HCT116 (cell line): ENCODE data around the gene HIPK2. TPM values are rescaled to one million over a fixed set of nuclear protein-coding genes. Genes with fewer than 3 reads are reported as not detected.

Source experiments
- ATAC-seq: fragments of 200-7000 bp; cut with Tn5 transposase; 2 replicates; pipeline ENCODE4 v1.9.1; 2020; ENCODE audit warnings: mild to moderate bottlenecking, moderate library complexity
- BruUV-seq: library from RNA; stranded (reverse); fragments of 400-500 nt; replicated peaks from 2 replicates; lab custom pipeline; 2021; lab: Mats Ljungman, UMichigan
- CTCF ChIA-PET: fragments of 300-600 bp; sonication (Branson Sonifier 250); formaldehyde crosslinking; loops from one replicate; lab custom pipeline; 2021; ENCODE audit warnings: antibody characterized with exemption; lab: Charles Lee
- POLR2A ChIA-PET: fragments of 300-600, 350-600 bp; sonication (Branson Sonifier 250); formaldehyde crosslinking; loops from one replicate; lab custom pipeline; 2021; ENCODE audit warnings: antibody characterized with exemption; lab: Charles Lee
- RAD21 ChIA-PET, 2 experiments: fragments of 300-600 bp; sonication (Branson Sonifier 250); formaldehyde crosslinking; loops; one replicate each; lab custom pipeline; 2023; ENCODE audit warnings: low total read pairs in 2 of 2; ENCODE audit not compliant: uncharacterized antibody in 2 of 2, unreplicated experiment in 2 of 2, low non-redundant PET in 1 of 2; lab: Charles Lee
- DNase-seq: peaks from one replicate; pipeline ENCODE4 v3.0.0-alpha.2; 2010; ENCODE audit warnings: low read depth, low spot score
- H2AFZ ChIP-seq: fragments of 200-600 bp; shearing (Covaris generic), sonication (generic); 2 replicates; pipeline ENCODE4 v1.6.1; 2017; ENCODE audit warnings: low read depth, mixed run types, mixed read lengths, antibody characterized with exemption, low read length; ENCODE audit not compliant: poor library complexity, severe bottlenecking
- H3K27ac ChIP-seq: 2 replicates; pipeline ENCODE4 v1.5.1; 2012; ENCODE audit warnings: low read depth, low read length
- H3K27me3 ChIP-seq: fragments of 200-600 bp; sonication (generic); 2 replicates; pipeline ENCODE4 v1.6.1; 2016; ENCODE audit warnings: mixed run types, low read length, mixed read lengths; ENCODE audit not compliant: insufficient read depth
- H3K36me3 ChIP-seq, 2 experiments: fragments of 200-500 bp in 1 of 2; fragments of 200-600 bp in 1 of 2; sonication (Bioruptor generic) in 1 of 2; sonication (generic) in 1 of 2; 2 replicates each; pipeline versions ENCODE4 v1.5.1 to v1.6.1; 2014 to 2016; ENCODE audit warnings: low read length in 2 of 2, inconsistent platforms in 1 of 2, mixed read lengths in 1 of 2, mixed run types in 1 of 2; ENCODE audit not compliant: insufficient read depth in 2 of 2, control insufficient read depth in 1 of 2
- H3K4me1 ChIP-seq, 2 experiments: fragments of 200-600 bp in 1 of 2; sonication (generic) in 1 of 2; 2 replicates each; pipeline versions ENCODE4 v1.5.1 to v1.6.1; 2012 to 2017; ENCODE audit warnings: low read length in 2 of 2, inconsistent platforms in 1 of 2, mild to moderate bottlenecking in 1 of 2, mixed read lengths in 1 of 2, mixed run types in 1 of 2, moderate library complexity in 1 of 2; ENCODE audit not compliant: insufficient read depth in 2 of 2, control insufficient read depth in 1 of 2
- H3K4me2 ChIP-seq: fragments of 200-600 bp; sonication (generic); 2 replicates; pipeline ENCODE4 v1.6.1; 2017; ENCODE audit warnings: mixed run types, low read length, mixed read lengths
- H3K4me3 ChIP-seq, 2 experiments: fragments of 200-600 bp in 1 of 2; sonication (generic) in 1 of 2; replicated peaks in 1 of 2; 2 replicates each; pipeline ENCODE4 v1.5.1; 2011 to 2016; ENCODE audit warnings: low read length in 2 of 2, control low read depth in 1 of 2, low read depth in 1 of 2, mild to moderate bottlenecking in 1 of 2, mixed read lengths in 1 of 2, mixed run types in 1 of 2
- H3K79me2 ChIP-seq: fragments of 200-600 bp; sonication (generic); 2 replicates; pipeline ENCODE4 v1.6.1; 2017; ENCODE audit warnings: mild to moderate bottlenecking, mixed run types, low read length, moderate library complexity, mixed read lengths; ENCODE audit not compliant: insufficient read depth
- H3K9ac ChIP-seq: fragments of 200-600 bp; sonication (generic); 2 replicates; pipeline ENCODE4 v1.6.1; 2016; ENCODE audit warnings: low read length, mixed read lengths
- H3K9me2 ChIP-seq: fragments of 200-600 bp; sonication (generic), shearing (Covaris generic); 2 replicates; pipeline ENCODE4 v1.6.1; 2017; ENCODE audit warnings: mixed run types, mild to moderate bottlenecking, moderate library complexity; ENCODE audit not compliant: insufficient read depth
- H3K9me3 ChIP-seq, 2 experiments: fragments of 200-500 bp in 1 of 2; fragments of 200-600 bp in 1 of 2; sonication (Bioruptor generic) in 1 of 2; sonication (generic) in 1 of 2; 2 replicates each; pipeline ENCODE4 v1.6.1; 2014 to 2017; ENCODE audit warnings: low read length in 2 of 2, mixed read lengths in 2 of 2, inconsistent platforms in 1 of 2, low read depth in 1 of 2, mild to moderate bottlenecking in 1 of 2, mixed run types in 1 of 2, moderate library complexity in 1 of 2; ENCODE audit not compliant: control insufficient read depth in 1 of 2, insufficient read depth in 1 of 2
- H4K20me1 ChIP-seq: fragments of 200-600 bp; sonication (generic), shearing (Covaris generic); 2 replicates; pipeline ENCODE4 v1.6.1; 2017; ENCODE audit warnings: mixed run types, mild to moderate bottlenecking, moderate library complexity; ENCODE audit not compliant: insufficient read depth
- ATF3 ChIP-seq: IDR thresholded peaks from 2 replicates; pipeline ENCODE4 v1.6.1; 2012
- CBX3 ChIP-seq: IDR thresholded peaks from 2 replicates; pipeline ENCODE4 v1.6.1; 2012; ENCODE audit warnings: low read depth
- CEBPB ChIP-seq: IDR thresholded peaks from 2 replicates; pipeline ENCODE4 v1.6.1; 2012; ENCODE audit warnings: low read depth
- ELF1 ChIP-seq: IDR thresholded peaks from 2 replicates; pipeline ENCODE4 v1.6.1; 2012; ENCODE audit warnings: low read depth, borderline replicate concordance
- EZH2 ChIP-seq: fragments of 200-600 bp; sonication (generic); IDR thresholded peaks from 2 replicates; pipeline ENCODE4 v1.6.1; 2017; ENCODE audit warnings: antibody characterized with exemption, mixed run types
- EZH2phosphoT487 ChIP-seq: fragments of 200-600 bp; IDR thresholded peaks from 2 replicates; pipeline ENCODE4 v1.6.1; 2018; ENCODE audit warnings: antibody characterized with exemption, borderline replicate concordance
- JUND ChIP-seq: IDR thresholded peaks from 2 replicates; pipeline ENCODE4 v1.6.1; 2012
- POLR2AphosphoS5 ChIP-seq: IDR thresholded peaks from 2 replicates; pipeline ENCODE4 v1.6.1; 2011; ENCODE audit warnings: mild to moderate bottlenecking, low read depth, low read length, moderate library complexity
- RAD21 ChIP-seq: IDR thresholded peaks from 2 replicates; pipeline ENCODE4 v1.6.1; 2012; ENCODE audit warnings: low read depth, mild to moderate bottlenecking
- SIN3A ChIP-seq: IDR thresholded peaks from 2 replicates; pipeline ENCODE4 v1.6.1; 2012; ENCODE audit warnings: low read depth
- SP1 ChIP-seq: IDR thresholded peaks from 2 replicates; pipeline ENCODE4 v1.6.1; 2012; ENCODE audit warnings: low read depth
- SRF ChIP-seq: IDR thresholded peaks from 2 replicates; pipeline ENCODE4 v1.6.1; 2012; ENCODE audit warnings: low read depth
- TCF7L2 ChIP-seq: IDR thresholded peaks from 2 replicates; pipeline ENCODE4 v1.7.0; 2011; ENCODE audit warnings: borderline replicate concordance, inconsistent platforms; ENCODE audit not compliant: insufficient read depth, insufficient read length; ENCODE audit errors: extremely low read depth
- YY1 ChIP-seq: IDR thresholded peaks from 2 replicates; pipeline ENCODE4 v1.6.1; 2011; ENCODE audit warnings: low read length, low read depth, moderate library complexity, mild to moderate bottlenecking; ENCODE audit not compliant: insufficient replicate concordance; ENCODE audit errors: extremely low read depth
- ZBTB33 ChIP-seq: IDR thresholded peaks from 2 replicates; pipeline ENCODE4 v1.6.1; 2011; ENCODE audit warnings: mild to moderate bottlenecking, low read length, moderate library complexity; ENCODE audit not compliant: insufficient replicate concordance; ENCODE audit errors: extremely low read depth
- ZFX ChIP-seq: fragments of 450-650 bp; IDR thresholded peaks from 2 replicates; pipeline ENCODE4 v1.6.1; 2017
- ZNF274 ChIP-seq: fragments of 200-500 bp; sonication (Bioruptor generic); IDR thresholded peaks from 2 replicates; pipeline ENCODE4 v1.6.1; 2014; ENCODE audit warnings: mild to moderate bottlenecking, low read depth, low read length, inconsistent platforms
- intact Hi-C: fragments of 100-400 bp; cut with micrococcal nuclease; formaldehyde crosslinking; loops from 2 replicates; pipeline ENCODE4 v1.10.0; 2022
- total RNA-seq: library from RNA; stranded (reverse); gene quantifications from one replicate; pipeline ENCODE4 v1.2.1, GENCODE V29; 2021; ENCODE audit not compliant: unreplicated experiment
- TF ChIP-seq, protein P1 (sequence below): IDR thresholded peaks from 2 replicates; pipeline ENCODE4 v1.6.1; 2012
- TF ChIP-seq, protein P2 (sequence below): IDR thresholded peaks from 2 replicates; pipeline ENCODE4 v1.6.1; 2012; ENCODE audit warnings: low read depth

HIPK2 gene
- total RNA-seq, 1 experiment from 2014 or later: 49.5 TPM

DNA sequence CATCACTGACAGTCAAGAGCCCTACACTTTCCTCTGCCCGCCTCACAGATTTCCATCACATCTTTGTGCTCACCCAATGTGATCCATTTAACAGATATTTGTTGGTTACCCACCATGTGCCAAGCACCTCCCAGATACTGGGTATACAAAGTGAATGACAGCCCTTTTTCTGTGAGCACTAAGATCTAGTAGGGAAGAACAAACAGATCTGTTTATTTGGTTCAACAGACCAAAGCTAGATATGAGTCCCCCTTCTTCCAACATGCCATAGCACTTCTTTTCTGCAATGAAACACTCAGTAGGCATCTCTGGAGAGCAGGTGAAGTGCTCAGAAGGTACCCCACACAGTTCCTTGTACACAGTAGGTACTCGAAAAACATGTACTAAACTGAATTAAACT lies 101.4 kb downstream of the HIPK2 start:
- no peaks in the 10 kb centered on the region for H3K9me2 ChIP-seq
- H3K9ac ChIP-seq: no peak overlapping the region
- H4K20me1 ChIP-seq: no peaks in the 10 kb centered on the region
- no peaks in the 10 kb centered on the region for H3K27me3 ChIP-seq
- ChIA-PET POLR2A (no interaction called here), RAD21 (no interaction called here), CTCF (no interaction called here)
- H3K4me3 ChIP-seq: no peak overlapping the region
- ATAC-seq (no peak), DNase-seq (no peak)
- peaks cover 17 to 68% of the 10 kb centered on the region in 2 experiments for H3K4me1 ChIP-seq
- peaks cover 8% of the 10 kb centered on the region for H3K79me2 ChIP-seq
- intact Hi-C loops: no loop called here
- no peak for TF ChIP-seq SP1
- TF ChIP-seq ZFX: no peak
- TF ChIP-seq, protein P1, sequence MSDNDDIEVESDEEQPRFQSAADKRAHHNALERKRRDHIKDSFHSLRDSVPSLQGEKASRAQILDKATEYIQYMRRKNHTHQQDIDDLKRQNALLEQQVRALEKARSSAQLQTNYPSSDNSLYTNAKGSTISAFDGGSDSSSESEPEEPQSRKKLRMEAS: no peak
- TF ChIP-seq ZBTB33: no peak
- TF ChIP-seq EZH2phosphoT487: no peak
- TF ChIP-seq TCF7L2: no peak
- TF ChIP-seq ATF3: no peak
- no peak for TF ChIP-seq RAD21
- no peak for TF ChIP-seq YY1
- no peak for TF ChIP-seq ELF1
- TF ChIP-seq ZNF274: no peak
- TF ChIP-seq CEBPB: no peak
- no peak for TF ChIP-seq EZH2
- TF ChIP-seq, protein P2, sequence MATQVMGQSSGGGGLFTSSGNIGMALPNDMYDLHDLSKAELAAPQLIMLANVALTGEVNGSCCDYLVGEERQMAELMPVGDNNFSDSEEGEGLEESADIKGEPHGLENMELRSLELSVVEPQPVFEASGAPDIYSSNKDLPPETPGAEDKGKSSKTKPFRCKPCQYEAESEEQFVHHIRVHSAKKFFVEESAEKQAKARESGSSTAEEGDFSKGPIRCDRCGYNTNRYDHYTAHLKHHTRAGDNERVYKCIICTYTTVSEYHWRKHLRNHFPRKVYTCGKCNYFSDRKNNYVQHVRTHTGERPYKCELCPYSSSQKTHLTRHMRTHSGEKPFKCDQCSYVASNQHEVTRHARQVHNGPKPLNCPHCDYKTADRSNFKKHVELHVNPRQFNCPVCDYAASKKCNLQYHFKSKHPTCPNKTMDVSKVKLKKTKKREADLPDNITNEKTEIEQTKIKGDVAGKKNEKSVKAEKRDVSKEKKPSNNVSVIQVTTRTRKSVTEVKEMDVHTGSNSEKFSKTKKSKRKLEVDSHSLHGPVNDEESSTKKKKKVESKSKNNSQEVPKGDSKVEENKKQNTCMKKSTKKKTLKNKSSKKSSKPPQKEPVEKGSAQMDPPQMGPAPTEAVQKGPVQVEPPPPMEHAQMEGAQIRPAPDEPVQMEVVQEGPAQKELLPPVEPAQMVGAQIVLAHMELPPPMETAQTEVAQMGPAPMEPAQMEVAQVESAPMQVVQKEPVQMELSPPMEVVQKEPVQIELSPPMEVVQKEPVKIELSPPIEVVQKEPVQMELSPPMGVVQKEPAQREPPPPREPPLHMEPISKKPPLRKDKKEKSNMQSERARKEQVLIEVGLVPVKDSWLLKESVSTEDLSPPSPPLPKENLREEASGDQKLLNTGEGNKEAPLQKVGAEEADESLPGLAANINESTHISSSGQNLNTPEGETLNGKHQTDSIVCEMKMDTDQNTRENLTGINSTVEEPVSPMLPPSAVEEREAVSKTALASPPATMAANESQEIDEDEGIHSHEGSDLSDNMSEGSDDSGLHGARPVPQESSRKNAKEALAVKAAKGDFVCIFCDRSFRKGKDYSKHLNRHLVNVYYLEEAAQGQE: no peak
- no peak for TF ChIP-seq SIN3A
- no peak for TF ChIP-seq SRF
- no peak for TF ChIP-seq POLR2AphosphoS5
- no peak for TF ChIP-seq JUND
- no peak for TF ChIP-seq CBX3
- H3K36me3 ChIP-seq: no peaks in the 10 kb centered on the region
- peak overlapping the region; percentile 1; the same call in 1 of the 2 replicates for H3K4me2 ChIP-seq
- H3K27ac ChIP-seq: no peak overlapping the region
- no peaks in the 10 kb centered on the region for H3K9me3 ChIP-seq
- no TSS peak for BruUV-seq
- H2AFZ ChIP-seq: no peak overlapping the region
